K562 (cell line): ENCODE results near the gene CYB5R3. TPM values are rescaled to one million over a fixed set of nuclear protein-coding genes. Genes with fewer than 3 reads are reported as not detected.
A peak's percentile ranks its signal among the peaks of the same experiment; 100 is the strongest.
"Not testable (repeated sequence)": the region's sequence is repeated elsewhere in the genome, so short reads cannot be mapped to it uniquely, and the experiment has no call there.

Experiments used
- ATAC-seq: fragments of 200-7000 bp; cut with Tn5 transposase; 3 replicates; pipeline ENCODE4 v1.9.1; 2020; ENCODE audit warnings: moderate library complexity
- BruUV-seq: library from RNA; stranded (reverse); fragments of 400-500 nt; replicated peaks from 2 replicates; lab custom pipeline; 2021; lab: Mats Ljungman, UMichigan
- CTCF ChIA-PET: fragments of 300-600 bp; formaldehyde crosslinking; extraction: SDS; loops from one replicate; lab custom pipeline; 2021; ENCODE audit warnings: low intra/inter-chr PET ratio; lab: Yijun Ruan, JAX
- POLR2A ChIA-PET: fragments of 300-600, 350-650 bp; sonication (Branson Sonifier 250); formaldehyde crosslinking; extraction: SDS; loops from one replicate; lab custom pipeline; 2021; ENCODE audit warnings: antibody characterized with exemption, inconsistent platforms; lab: Yijun Ruan, JAX
- DNase-seq, 4 experiments: peaks; one replicate each; pipeline versions ENCODE4 v3.0.0 to v3.0.0-alpha.2; 2011 to 2018; ENCODE audit warnings: low spot score in 3 of 4, mixed read lengths in 3 of 4; ENCODE audit errors: extremely low read depth in 1 of 4
- FAIRE-seq: peaks from 2 replicates; lab custom pipeline; 2011; peaks lifted over from hg19 to GRCh38; lab: Jason Lieb, UNC
- H2AFZ ChIP-seq: 2 replicates; pipeline ENCODE4 v1.6.0; 2011; ENCODE audit warnings: low read depth, low read length, control low read depth, inconsistent platforms
- H3K27ac ChIP-seq: fragments of 200-600 bp; 3 replicates; pipeline ENCODE4 v1.8.0; 2011; ENCODE audit warnings: low read depth, mild to moderate bottlenecking, control low read depth, inconsistent platforms, low read length, moderate library complexity, mixed read lengths; ENCODE audit errors: extremely low read depth
- H3K27me3 ChIP-seq, 2 experiments: fragments of 300-600 bp in 1 of 2; 2 replicates in 1 of 2; 3 replicates in 1 of 2; pipeline versions ENCODE4 v1.6.0 to v1.8.0; 2011; ENCODE audit warnings: inconsistent platforms in 2 of 2, low read length in 2 of 2, mild to moderate bottlenecking in 1 of 2, mixed read lengths in 1 of 2, moderate library complexity in 1 of 2; ENCODE audit not compliant: control insufficient read depth in 2 of 2, insufficient read depth in 2 of 2
- H3K36me3 ChIP-seq: fragments of 300-600 bp; 3 replicates; pipeline ENCODE4 v1.8.0; 2011; ENCODE audit warnings: mild to moderate bottlenecking, low read length, inconsistent platforms; ENCODE audit not compliant: control insufficient read depth, insufficient read depth
- H3K4me1 ChIP-seq, 2 experiments: fragments of 200-600 bp in 1 of 2; replicated peaks in 1 of 2; 2 replicates in 1 of 2; 3 replicates in 1 of 2; pipeline versions ENCODE4 v1.5.1 to v1.8.0; 2011; ENCODE audit warnings: inconsistent platforms in 2 of 2, low read length in 2 of 2, mild to moderate bottlenecking in 1 of 2, mixed read lengths in 1 of 2, moderate library complexity in 1 of 2; ENCODE audit not compliant: control insufficient read depth in 2 of 2, insufficient read depth in 2 of 2
- H3K4me2 ChIP-seq: 2 replicates; pipeline ENCODE4 v1.6.1; 2011; ENCODE audit warnings: low read length, control low read depth, inconsistent platforms, mixed read lengths; ENCODE audit not compliant: insufficient read depth
- H3K4me3 ChIP-seq: fragments of 200-600 bp; sonication (generic), shearing (Covaris generic); 2 replicates; pipeline ENCODE4 v1.5.1; 2016; ENCODE audit warnings: control low read depth, inconsistent platforms
- H3K79me2 ChIP-seq: fragments of 200-600 bp; 3 replicates; pipeline ENCODE4 v1.8.0; 2011; ENCODE audit warnings: low read length, inconsistent platforms; ENCODE audit not compliant: control insufficient read depth, insufficient read depth
- H3K9ac ChIP-seq, 2 experiments: 2 replicates each; pipeline versions ENCODE4 v1.6.0 to v1.6.1; 2011; ENCODE audit warnings: low read depth in 2 of 2, low read length in 2 of 2, control low read depth in 1 of 2, inconsistent platforms in 1 of 2, mild to moderate bottlenecking in 1 of 2, mixed read lengths in 1 of 2; ENCODE audit not compliant: insufficient read depth in 1 of 2
- H3K9me1 ChIP-seq: one replicate; pipeline ENCODE4 v1.6.0; 2011; ENCODE audit warnings: inconsistent platforms, mild to moderate bottlenecking, low read length, moderate library complexity; ENCODE audit not compliant: control insufficient read depth, insufficient read depth
- H3K9me3 ChIP-seq: replicated peaks from 2 replicates; pipeline ENCODE4 v1.5.1; 2011; ENCODE audit warnings: low read depth, low read length, inconsistent platforms; ENCODE audit not compliant: control insufficient read depth, insufficient read depth
- H4K20me1 ChIP-seq: replicated peaks from 2 replicates; pipeline ENCODE4 v1.6.1; 2011; ENCODE audit warnings: low read length, inconsistent platforms, mixed read lengths; ENCODE audit not compliant: control insufficient read depth, insufficient read depth
- GABPB1 ChIP-seq: sonication (generic); formaldehyde crosslinking; IDR thresholded peaks from 2 replicates; pipeline ENCODE4 v1.8.0; 2022; ENCODE audit warnings: mild to moderate bottlenecking, missing genetic modification reagents
- ZSCAN29 ChIP-seq: fragments of 450-650 bp; IDR thresholded peaks from 2 replicates; pipeline ENCODE4 v1.6.1; 2017
- WGBS: fragments of 100-300 bp; shearing (Covaris generic); methylation state at CpG from one replicate; pipeline ENCODE4 v1.1.6; 2016; ENCODE audit warnings: low coverage, mixed read lengths; ENCODE audit not compliant: insufficient coverage; ENCODE audit errors: missing lambda C conversion rate; 5-methylcytosine and 5-hydroxymethylcytosine counted together
- in situ Hi-C: fragments of 300-500 bp; cut with MboI; formaldehyde crosslinking; loops from 4 replicates; pipeline ENCODE4 v1.15.0; 2018; ENCODE audit warnings: inconsistent platforms, mixed read lengths
- intact Hi-C: fragments of 100-400 bp; cut with micrococcal nuclease; formaldehyde crosslinking; loops from 2 replicates; pipeline ENCODE4 v1.14.2; 2022
- polyA plus RNA-seq, 8 experiments: library from polyadenylated mRNA; depleted of rRNA in 4 of 8; stranded (reverse) in 5 of 8; unstranded in 3 of 8; fragments of >200 nt; fragmentation: Nextera tagmentation in 2 of 8; fragmentation: Illumina TruSeq in 1 of 8; extraction: Ambion mirVana in 2 of 8; extraction: Trizol in 1 of 8; gene quantifications; 2 replicates each; pipeline versions ENCODE4 v1.2.1 to v1.2.3, GENCODE V29; 2011 to 2014; ENCODE audit warnings: inconsistent platforms in 1 of 8, missing spikeins in 1 of 8
- total RNA-seq, 7 experiments: library from RNA; depleted of rRNA in 6 of 7; stranded (reverse); fragments of >200 nt in 6 of 7; fragmentation: Illumina TruSeq in 2 of 7; extraction: Trizol in 2 of 7; gene quantifications; 2 replicates each; pipeline versions ENCODE4 v1.2.1 to v1.2.3, GENCODE V29; 2011 to 2021; ENCODE audit warnings: low replicate concordance in 1 of 7
- TF ChIP-seq, protein P1 (sequence below): fragments of 450-650 bp; formaldehyde crosslinking; IDR thresholded peaks from 2 replicates; pipeline ENCODE4 v1.4.0; 2022; ENCODE audit warnings: mild to moderate bottlenecking, moderate library complexity
- TF ChIP-seq, protein P2 (sequence below), 2 experiments: fragments of 450-650 bp; conservative IDR thresholded peaks; 2 replicates each; pipeline ENCODE4 v1.6.1; 2017; ENCODE audit warnings: mild to moderate bottlenecking in 2 of 2, moderate library complexity in 2 of 2

The CYB5R3 gene
- total and polyA plus RNA-seq, 9 of the 15 experiments (the other 6 are each of a cell fraction or from before 2014, with no cell fraction given) = 1.4 to 66.8 (median 23.4) TPM

DNA sequence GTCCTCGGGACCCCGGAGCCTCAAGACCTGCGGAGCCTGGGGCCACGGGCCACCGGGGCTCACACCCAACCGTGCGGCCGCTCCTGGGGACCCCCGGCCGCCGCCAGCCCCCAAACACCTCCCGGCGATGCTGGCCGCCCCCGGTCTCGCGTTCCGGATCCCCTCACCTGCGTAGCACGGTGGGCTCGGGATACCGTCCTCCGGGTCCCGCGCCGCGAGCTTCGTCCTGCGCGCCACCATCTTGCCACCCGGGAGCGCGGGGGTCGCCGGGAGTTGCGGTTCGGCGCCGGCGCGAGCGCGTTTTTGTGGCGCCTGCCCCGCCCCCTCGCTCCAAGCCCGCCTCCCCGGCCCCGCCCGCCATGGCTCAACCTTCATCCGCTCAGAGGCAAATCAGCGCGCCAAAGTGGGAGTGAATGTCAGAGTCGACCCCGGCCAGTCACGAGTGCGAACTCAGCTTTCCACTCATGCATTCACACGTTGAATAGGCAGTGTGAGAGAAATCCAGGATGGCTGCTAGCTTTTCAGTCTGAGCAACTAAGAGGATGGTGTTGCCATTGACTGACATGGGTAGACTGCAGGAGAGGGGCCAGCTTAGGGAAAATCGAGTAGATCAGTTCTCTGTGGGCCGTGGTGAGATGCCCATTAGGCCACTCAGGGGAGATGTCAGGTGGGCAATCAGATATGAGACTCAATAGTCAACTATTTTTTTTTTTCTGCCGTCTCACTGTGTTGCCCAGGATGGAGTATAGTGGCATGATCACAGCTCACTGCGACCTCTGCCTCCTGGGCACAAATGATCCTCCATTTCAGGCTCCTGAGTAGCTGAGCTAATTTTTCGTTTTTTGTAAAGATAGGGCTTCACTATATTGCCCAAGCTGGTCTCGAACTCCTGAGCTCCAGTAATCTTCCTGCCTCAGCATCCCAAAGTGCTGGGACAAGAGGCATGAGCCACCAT lies 67.2 kb downstream of the CYB5R3 start (continued):
- TF ChIP-seq, protein P1, sequence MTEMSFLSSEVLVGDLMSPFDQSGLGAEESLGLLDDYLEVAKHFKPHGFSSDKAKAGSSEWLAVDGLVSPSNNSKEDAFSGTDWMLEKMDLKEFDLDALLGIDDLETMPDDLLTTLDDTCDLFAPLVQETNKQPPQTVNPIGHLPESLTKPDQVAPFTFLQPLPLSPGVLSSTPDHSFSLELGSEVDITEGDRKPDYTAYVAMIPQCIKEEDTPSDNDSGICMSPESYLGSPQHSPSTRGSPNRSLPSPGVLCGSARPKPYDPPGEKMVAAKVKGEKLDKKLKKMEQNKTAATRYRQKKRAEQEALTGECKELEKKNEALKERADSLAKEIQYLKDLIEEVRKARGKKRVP = no peak
- TF ChIP-seq GABPB1 = no peak
- TF ChIP-seq ZSCAN29 = no peak

DNA sequence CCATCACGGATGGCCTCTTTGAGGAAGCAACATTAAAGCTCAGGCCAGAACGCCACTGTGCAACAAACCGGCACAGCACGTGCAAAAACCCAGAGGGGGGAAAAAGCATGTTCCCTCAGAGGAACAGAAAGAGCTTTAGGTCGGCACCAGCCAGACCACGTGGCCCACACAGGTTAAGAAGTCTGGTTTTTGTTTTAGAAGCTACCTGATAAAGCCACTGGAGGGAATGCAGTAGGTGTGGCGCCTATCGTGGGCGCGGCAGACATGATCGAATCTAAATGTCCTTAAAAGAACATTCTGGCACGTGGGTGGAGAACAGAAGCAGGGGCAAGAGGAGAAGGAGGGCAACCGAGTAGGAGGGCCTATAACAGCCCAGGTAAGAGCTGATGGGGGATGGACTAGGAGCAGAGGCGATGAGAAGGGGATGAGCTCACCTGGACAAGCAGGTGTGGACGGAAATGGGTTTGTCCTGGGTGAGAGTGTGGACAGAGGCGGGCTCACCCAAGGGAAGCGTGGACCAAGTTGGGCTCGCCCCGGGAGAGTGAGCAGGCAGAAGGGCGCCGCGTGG lies 67.9 kb downstream of the CYB5R3 start:
- TSS peak; percentile 53 for BruUV-seq

DNA sequence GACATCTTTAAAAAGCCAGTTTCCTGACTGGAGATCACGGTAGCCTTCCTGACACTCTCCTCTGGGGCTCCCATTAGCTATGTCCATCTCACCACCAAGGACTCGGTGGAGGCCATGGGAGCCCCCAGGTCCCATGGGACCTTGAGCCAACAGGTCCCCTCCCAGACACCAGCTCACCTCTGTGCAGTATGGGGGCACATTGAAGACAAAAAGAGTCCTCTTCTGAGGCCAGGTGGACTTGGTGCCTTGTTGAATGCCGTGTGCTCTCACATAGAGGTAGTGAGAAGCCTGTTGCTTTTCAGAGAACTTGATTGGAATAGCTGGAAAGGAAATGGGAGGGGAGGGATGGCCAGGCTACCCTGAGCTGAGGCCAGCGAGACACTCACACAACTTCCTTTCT lies 69.2 kb downstream of the CYB5R3 start:
- intact Hi-C loops, POLR2A ChIA-PET, H3K9me1 ChIP-seq, FAIRE-seq, H3K27me3 ChIP-seq, H3K9me3 ChIP-seq, H3K4me2 ChIP-seq, H3K4me3 ChIP-seq, BruUV-seq, H2AFZ ChIP-seq, H4K20me1 ChIP-seq, H3K27ac ChIP-seq, CTCF ChIA-PET, DNase-seq, ATAC-seq, in situ Hi-C loops: not testable (repeated sequence)
- Histone ChIP-seq H3K4me1 (peaks cover 0 to 12% of the 10 kb centered on the region in 2 experiments; a peak in 3 of 5 replicates), H3K36me3 (peaks cover 59% of the 10 kb centered on the region; the same call in 1 of the 3 replicates), H3K9ac (peak overlapping the region in 1 of 2 experiments; percentile 24; a peak in 1 of 4 replicates), H3K79me2 (peaks cover 27% of the 10 kb centered on the region)
- WGBS = 71% methylated on average over 3 of the region's 4 CpGs

More for the DNA sequence above, 67.9 kb downstream of the CYB5R3 start:
- H2AFZ ChIP-seq, H4K20me1 ChIP-seq, H3K4me1 ChIP-seq, CTCF ChIA-PET, H3K27me3 ChIP-seq, H3K9me3 ChIP-seq, intact Hi-C loops, DNase-seq, H3K9me1 ChIP-seq, in situ Hi-C loops: not testable (repeated sequence)
- H3K4me2 ChIP-seq = peak overlapping the region; percentile 76
- H3K9ac ChIP-seq = peak overlapping the region; percentile 81 to 96
- TF ChIP-seq, protein P2, sequence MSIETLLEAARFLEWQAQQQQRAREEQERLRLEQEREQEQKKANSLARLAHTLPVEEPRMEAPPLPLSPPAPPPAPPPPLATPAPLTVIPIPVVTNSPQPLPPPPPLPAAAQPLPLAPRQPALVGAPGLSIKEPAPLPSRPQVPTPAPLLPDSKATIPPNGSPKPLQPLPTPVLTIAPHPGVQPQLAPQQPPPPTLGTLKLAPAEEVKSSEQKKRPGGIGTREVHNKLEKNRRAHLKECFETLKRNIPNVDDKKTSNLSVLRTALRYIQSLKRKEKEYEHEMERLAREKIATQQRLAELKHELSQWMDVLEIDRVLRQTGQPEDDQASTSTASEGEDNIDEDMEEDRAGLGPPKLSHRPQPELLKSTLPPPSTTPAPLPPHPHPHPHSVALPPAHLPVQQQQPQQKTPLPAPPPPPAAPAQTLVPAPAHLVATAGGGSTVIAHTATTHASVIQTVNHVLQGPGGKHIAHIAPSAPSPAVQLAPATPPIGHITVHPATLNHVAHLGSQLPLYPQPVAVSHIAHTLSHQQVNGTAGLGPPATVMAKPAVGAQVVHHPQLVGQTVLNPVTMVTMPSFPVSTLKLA (conservative IDR thresholded peaks at IDR 0.05) = 0 out of 4 replicates have a peak, but pooled peaks of 1 of the 2 experiments have one; percentile 28
- FAIRE-seq (peak; percentile 92), ATAC-seq (peak; percentile 29)
- POLR2A ChIA-PET = interaction anchor here (1.3 to 3.0 kb wide), 2 partner anchors 11 to 34 kb away, joined by 3 to 17 read pairs; partner anchors contain the start of gene POLDIP3
- H3K36me3 ChIP-seq = peaks cover 69% of the 10 kb centered on the region; the same call in 1 of the 3 replicates
- 0% methylated on average over 8 of the region's 22 CpGs for WGBS
- H3K27ac ChIP-seq = peak overlapping the region; percentile 74
- peaks cover 27% of the 10 kb centered on the region for H3K79me2 ChIP-seq
- H3K4me3 ChIP-seq = peak overlapping the region; percentile 57
